Left kidney (tissue), 2 donors: ENCODE results near the gene TCF25. TPM values are rescaled to one million over a fixed set of nuclear protein-coding genes. Genes with fewer than 3 reads are reported as not detected.

ENCODE experiments used
- DNase-seq: peaks from one replicate; pipeline ENCODE4 v3.0.0-alpha.2; 2013
- polyA plus RNA-seq: library from polyadenylated mRNA; unstranded; fragments of 120-200 nt; gene quantifications from one replicate; pipeline ENCODE4 v1.2.1, GENCODE V29; 2013; ENCODE audit not compliant: insufficient read length

The TCF25 gene
- polyA plus RNA-seq, 1 donor, result 168 TPM

DNA sequence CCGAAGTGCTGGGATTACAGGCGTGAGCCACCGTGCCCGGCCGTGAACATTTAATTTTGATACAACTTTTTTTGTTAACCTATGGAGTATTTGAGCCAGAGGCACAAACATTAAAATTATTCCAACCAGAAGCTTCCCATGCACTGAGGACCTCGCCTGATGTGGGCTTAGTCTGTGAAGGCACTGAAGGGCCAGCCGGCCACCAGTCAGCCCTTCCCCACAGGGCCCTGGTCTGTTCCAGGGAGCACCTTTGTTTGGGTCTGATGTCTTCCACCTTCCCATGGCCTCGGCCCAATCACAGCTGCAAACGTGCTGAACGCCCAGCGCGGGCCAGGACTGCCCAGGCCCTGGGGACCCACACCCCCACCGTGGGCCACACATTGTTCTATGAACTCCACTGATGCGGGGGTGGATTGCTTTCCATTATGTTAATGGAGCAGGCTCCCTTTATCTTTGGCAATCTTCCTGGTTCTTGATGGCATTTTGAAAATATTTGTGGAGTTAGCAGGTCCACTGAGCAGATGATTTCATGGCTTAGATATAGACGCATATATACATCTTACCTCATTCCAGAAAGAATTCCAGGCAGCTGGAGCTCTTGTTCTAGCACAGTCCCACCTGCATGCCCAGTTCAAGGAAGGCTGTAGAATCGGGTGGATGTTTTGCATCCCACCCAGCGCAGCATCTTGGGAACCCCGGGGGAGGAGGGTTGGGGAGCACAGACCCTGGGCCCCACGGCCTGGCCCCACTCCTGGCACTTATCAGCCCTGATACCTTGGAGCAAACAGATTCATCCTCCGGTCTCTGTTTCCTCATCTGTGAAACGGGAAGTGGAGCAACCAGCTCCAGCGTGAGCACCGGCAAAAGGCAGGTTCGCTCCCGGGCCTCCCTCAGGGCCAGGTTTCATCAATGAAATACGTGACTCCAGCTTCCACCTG, 30.7 kb upstream of the TCF25 start:
- DNase-seq, result no peak

DNA sequence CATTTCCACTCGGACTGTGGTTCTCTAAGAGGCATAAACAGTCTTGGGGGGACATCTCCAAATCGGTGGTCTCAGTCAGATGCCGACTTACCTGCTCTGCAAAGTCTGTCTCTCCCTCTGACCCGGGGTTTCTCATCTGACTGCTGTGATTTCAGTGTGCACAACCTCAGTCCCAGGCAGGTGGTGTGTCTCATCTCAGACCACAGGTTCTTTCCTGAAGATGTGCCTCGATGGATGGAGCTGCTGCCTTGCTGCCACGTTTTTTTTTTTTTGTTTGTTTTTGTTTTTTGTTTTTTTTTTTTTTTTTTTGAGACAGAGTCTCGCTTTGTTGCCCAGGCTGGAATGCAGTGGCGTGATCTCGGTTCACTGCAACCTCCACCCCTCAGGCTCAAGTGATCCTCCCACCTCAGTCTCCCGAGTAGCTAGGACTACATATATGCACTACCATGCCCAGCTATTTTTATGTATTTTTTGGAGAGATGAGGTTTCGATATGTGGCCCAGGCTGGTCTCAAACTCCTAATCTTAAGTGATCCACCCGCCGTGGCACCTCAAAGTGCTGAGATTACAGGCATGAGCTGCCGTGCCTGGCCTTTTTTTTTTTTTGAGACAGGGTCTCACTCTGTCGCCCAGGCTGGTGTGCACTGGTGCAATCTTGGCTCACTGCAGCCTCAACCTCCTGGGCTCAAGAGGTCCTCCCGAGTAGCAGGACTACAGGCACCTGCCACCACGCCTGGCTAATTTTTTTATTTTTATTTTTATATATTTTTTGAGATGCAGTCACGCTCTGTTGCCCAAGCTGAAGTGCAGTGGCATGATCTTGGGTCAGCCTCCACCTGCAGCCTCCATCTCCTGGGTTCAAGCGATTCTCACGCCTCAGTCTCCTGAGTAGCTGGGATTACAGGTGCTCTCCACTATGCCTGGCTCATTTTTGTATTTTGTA, 29.7 kb upstream of the TCF25 start:
- no peak for DNase-seq

DNA sequence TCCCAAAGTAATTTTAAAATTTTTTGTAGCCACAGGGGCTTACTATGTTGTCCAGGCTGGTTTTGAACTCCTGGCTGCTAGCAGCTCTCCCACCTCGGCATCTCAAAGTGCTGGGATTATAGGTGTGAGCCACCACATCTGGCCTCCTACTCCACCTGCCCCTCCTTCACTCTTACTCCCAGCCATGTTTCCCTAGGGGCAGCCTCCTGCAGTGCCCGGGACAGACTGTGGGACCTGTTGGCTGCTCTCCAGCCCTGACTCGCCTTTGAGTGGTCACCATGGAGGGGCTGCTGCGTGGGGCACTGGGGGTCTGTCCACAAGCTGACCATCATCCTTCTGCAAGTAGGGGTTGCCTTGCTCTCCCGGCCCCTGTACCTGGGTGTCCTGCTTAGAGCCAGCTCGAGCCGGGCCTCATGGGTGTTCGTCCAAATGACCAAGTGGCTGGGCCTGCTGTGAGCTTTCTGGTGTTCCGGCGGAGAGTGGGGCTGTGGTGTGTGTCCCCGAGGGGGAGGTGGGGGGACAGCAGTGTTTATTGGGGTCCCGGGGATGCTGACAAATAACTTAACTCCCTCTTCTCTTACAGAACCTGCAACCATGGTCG, 28.6 kb upstream of the TCF25 start:
- no peak for DNase-seq

DNA sequence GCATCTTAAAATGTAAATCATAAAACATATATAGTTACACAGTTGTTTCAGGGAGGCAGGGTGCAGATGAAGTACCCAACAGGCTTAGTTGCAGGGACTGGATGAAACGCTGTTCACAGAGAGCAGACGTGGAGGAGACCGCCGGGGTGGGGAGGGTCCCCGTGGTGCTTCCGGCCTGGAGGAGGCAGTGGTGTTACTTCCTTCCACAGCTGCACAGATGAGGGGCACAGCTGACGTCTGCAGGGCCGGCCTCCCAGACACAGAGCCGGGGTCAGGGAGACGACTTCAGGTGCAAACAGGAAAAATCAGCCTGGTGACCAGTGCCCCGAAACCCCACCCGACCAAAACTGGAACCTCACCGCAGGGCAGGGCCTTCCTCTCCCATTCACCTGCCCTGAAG, 28.0 kb upstream of the TCF25 start:
- no peak for DNase-seq

DNA sequence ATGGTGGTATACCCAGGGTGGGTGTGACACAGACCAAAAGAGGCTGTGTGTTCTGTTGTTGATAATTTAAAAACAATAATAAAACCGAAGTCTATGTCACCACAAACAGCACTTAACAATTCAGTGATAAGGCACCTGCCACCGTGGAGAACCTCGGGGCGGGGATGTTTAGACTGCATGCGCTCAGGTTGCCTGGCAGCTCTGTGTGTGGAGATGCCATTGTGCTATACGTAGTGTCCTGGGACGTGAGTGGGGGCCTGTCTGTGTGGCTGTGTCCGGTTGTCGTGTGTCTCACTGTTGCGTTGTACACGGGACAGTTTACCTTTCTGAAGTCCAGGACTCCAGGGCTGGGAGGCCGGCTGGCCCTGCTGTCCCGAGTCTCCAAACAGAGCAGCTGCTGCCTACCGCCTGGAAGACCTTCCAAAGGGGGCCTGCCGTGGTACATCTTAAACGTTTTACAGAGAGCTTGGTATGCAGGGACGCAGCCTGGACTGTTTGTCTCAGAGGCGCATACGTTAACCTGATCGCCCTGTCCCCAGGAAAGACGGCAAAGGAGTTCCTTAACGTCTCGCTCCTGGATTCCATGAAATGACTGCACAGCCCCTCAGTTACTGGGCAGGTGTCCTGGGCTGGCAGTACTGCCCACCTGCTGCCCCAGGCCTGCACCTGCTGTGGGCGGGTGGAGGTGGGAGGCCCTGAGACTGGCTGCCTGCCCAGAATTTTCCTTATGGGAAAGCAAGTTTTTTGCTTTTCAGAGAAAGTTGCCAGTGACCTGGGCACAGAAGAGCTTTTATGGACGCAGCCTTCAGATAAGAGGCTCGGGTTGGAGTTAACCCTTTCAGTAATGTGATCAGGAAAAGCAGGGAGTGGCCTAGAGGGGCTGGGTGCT, 26.1 kb upstream of the TCF25 start:
- no peak for DNase-seq

DNA sequence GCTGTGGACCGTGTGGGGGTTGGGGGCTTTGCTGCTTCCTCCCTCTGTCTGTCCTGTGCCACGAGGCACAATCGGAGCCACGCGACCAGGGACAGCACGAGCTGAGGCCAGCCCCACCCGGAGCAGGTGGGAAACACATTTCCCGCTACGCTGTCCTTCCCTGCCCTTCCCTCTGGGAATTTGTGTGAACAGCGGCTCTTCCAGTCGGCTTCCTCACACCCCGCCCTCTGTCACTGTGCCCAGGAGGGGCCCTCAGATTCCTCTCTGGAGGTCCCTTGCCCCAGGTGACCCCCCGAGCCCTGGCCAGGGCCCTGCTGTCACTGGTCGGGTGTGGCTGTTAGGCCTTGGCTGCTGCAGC, 25.5 kb upstream of the TCF25 start:
- no peak for DNase-seq

DNA sequence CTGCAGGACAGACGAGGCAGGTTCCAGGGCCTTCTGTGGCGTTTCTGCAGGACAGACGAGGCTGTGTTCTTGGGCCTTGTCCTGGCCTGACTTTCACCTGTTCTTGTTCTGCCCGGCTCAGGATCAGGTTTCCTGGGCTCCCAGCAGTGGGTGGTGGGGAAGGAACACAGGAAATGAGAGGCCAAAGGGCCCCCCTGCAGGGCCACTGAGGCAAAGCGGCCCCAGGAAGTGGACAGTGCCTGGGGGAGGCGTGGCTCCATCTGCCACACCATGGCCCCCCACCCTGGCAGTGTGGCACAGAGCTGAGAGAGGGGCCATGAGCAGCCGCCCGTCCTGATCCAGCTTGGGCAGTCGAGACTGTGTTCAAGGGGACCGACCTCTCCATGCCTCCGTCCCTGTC, 24.4 kb upstream of the TCF25 start:
- DNase-seq, result no peak

DNA sequence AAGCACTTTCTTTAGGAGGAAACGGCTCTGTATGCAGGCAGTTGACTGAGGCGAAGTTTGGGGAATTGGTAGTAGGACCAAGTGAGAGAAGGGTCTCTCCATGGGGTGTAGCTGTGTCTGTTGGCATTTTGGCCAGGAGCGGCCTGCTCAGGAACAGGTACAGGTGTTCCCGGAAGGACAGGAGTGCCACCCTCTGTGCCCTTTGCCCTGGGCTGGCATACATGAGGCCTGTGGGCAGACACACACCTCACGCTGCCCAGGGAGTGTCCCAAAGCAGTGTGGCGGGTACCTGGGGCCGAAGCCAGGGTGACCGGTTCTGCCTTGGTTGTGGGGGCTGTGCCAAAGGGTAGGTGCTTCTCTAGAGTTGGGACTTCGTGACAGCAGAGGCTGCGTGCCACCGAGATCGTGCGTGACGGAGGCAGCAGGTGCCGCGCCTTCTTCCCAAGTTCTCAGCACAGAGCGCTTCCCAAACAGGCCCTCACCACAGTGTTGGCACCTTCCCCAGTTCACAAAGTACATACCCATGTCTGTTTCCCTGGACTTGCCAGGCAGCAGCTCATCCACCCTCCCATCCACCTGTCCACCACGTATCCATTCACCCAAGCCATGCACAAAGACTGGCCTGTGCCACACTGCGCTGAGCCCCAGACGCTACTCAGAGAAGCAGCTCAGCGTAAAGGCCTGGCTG, 19.9 kb upstream of the TCF25 start:
- DNase-seq, result no peak

DNA sequence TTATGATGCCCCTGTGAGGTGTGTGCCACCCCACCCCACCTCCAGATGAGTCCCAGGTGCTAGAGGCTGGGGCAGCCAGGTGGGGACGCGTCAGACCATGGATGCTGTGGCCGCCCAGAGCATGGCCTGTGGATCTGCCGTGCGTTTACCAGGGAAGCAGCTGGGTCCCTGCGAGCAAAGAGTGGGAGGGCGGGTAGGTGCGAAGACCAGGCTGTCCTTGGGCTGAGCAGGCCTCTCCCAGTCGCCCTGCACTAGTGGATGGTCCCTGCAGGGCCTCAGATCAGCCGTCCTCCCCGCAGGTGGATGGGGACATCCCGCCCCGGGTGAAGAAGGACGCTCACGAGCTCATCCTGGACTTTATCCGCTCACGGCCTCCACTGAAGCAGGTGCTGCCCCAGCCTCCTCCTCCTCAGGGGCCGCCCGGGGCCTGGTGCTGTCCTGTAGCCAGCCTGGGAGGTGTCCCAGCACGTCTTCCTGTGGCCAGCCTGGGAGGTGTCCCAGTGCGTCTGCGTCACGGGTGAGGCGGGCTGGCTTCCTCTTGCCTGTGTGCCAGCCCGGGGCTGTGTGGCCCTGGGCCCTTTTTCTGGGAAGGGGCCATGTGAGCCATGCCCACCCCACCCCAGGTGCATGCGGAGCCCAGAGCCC, 18.0 kb upstream of the TCF25 start:
- no peak for DNase-seq

DNA sequence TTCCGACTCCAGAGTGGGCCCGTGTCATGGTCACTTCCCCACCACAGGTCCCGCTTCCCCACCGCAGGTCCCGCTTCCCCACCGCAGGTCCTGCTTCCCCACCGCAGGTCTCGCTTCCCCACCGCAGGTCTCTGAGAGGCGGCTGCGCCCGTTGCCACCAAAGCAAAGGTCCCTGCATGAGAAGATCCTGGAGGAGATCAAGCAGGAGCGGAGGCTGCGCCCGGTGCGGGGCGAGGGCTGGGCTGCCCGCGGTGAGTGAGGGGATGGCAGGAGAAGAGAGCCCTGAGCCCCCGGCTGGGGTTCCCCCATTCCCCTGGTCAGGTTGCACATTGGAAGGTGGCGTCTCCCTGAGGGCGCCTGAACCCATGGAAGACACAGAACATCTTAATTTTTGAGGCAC, 17.4 kb upstream of the TCF25 start:
- no peak for DNase-seq

DNA sequence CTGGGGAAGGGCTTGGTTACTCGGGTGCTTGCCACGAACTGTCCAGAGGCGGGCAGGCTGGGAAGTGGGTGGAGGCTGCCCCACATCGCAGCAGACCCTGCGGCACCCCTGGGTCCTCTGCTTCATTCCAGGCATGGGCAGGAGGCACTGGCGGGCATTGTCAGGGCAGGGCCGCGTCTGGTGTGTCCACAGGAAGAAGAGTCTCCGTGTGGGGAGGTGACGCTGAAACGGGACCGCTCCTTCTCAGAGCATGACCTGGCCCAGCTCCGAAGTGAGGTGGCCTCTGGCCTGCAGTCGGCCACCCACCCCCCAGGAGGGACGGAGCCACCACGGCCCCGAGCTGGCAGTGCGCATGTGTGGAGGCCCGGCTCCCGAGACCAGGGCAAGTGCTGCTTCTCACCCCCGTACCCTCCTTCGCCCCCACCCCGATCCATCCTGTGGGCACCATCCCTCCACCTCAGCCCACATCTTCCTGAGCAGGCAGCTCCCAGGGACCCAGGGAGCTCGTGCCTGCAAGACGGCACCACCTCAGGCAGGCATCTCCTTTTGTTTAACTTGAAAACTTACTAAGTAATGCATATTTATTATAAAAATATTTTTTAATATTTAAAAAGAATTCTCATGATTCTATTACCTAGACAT, 14.3 kb upstream of the TCF25 start:
- DNase-seq, result no peak

DNA sequence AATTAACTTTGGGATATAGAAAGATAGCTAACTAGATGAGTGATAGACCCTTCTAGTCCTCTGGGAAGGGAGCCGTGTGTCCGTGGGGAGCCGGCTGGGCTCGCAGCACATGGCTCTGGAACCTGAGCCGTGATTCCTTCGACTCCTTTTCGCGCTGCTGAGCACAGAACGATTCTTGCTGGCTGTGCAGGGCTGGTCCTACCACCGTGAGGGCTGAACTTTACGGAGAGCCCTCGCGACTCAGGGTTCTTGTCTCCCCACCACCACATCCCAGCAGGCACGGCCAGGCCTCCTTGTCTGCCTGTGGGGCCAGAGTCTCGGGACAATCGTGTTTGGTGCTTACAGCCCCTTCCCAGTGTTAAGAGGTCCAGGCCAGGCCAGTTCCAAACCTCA, 13.8 kb upstream of the TCF25 start:
- no peak for DNase-seq

DNA sequence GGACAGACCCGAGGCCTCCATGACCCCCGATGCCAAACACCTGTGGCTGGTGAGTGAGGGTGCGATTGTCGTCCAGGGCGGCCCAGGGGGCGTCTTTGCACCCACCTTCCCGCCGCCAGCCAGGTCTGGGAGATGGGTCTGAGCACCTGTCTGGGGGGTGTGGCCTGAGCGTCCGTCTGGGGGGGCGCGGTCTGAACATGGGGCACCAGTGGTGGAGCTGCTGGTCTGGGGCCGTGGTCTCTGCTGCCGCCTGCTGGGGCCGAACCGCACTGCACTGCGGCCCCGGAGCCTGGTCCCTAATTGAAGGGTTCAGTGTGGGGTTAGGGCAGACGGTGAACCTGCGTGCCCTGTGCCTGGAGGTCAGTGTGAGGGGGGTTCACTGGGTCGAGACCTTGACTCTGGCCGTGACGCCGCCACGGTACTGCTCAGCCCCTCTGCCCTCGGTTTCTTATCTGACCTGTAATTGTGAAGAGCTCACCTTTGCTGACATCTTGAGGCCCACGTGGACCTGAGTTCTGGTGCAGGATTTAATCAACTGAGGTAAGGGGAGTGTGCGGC, 12.6 kb upstream of the TCF25 start:
- peak; percentile 45 for DNase-seq

DNA sequence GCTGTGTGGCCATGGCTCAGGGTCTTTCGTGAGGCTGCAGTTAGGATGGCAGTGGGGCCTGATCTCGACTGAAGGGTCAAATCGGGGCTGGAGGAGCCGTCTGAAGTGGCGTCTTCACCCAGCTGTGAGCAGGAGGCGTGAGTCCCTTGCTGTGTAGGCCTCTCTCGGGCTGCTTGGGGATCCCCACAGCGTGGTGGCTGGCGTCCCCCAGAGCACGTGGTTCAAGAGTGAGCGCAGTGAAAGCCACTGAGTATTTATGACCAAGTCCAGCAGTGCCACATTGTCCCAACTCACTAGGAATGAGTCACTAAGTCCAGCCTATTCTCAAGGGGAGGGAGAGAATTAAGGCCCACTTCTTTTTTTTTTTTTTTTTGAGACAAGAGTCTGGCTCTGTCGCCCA, 11.7 kb upstream of the TCF25 start:
- DNase-seq, result no peak

DNA sequence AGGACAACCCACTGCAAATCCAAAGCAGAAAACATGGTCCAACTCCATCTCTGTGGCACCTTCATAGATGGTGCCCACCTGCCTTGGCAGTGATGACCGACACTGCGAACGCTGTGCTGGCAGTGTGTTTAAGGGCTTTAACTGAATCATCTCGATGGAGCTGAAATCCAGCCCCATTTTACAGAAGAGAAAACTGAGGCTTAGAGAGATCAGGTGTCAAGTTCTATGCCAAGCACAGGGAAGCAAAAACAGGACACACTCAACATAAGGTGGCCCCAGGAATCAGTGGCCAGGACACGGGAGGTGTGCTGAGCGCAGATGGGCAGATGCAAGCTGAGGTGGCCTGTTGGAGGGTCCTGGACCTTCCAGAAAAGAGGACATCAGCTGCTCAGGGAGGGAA, 10.7 kb upstream of the TCF25 start:
- no peak for DNase-seq

DNA sequence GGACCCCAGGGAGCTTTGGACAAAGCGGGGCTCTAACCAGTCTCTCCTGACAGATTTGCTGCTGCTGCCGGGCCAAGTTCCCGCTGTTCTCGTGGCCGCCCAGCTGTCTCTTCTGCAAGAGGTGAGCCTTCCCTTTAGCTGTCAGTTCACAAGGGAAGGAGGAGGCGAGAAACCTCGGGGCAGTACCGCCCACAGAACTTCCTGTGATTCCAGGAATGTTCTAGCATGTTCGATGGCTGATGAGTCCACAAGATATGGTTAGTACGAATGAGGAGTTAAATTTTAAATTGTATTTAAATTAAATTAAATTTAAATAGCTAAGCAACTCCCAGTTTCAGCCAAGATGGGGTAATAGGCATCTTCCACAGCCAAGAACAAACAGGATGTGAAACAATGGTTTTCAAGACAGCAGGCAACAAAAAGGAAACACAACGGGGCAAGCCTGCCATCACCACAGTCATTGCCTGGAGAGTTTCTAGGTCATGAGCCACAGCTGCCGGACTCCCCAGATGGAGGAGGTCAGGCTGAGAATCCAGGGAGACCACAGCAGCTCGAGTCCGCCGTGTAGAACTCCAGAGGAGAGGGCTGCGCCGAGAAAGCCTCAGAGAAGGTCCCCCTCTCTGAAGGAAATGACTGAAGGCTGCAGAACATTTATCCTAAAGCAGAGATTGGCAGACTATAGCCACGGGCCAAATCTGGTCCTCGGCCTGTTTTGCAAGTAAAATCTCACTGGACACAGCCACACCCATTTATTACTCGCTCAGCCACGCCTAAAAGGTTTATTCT, 9.5 kb upstream of the TCF25 start:
- no peak for DNase-seq

DNA sequence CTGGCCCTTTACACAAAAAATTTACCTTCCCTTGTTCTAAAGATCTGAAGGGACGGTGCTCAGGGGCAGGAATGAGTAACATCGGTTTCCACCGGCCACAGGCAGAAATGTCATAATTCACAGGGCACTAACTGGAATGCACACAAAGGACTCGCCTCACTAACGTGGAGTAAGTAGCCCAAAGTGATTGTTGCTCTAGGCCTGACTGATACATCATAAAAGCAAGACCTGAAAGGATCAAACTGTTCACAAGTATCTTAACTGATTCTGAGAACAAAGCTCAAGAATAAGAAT, 8.9 kb upstream of the TCF25 start:
- no peak for DNase-seq

DNA sequence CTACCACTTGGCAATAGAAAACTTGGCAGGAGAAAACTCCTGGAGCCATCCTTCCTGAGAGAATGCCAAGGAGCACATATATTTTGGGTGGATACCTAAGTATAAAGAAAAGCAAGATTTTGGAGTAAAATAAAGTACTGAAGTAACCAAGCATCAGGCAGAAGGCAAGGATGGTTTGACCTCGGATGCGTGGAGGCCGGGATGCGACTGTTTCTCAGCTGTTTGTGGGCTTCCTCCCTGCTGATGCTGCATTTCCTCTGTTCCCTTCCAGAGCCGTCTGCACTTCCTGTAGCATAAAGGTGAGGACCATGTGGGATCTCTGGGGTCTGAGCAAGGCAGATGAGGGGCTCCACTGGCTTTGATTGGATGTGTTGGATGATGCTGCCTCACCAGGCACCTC, 5.5 kb upstream of the TCF25 start:
- no peak for DNase-seq

DNA sequence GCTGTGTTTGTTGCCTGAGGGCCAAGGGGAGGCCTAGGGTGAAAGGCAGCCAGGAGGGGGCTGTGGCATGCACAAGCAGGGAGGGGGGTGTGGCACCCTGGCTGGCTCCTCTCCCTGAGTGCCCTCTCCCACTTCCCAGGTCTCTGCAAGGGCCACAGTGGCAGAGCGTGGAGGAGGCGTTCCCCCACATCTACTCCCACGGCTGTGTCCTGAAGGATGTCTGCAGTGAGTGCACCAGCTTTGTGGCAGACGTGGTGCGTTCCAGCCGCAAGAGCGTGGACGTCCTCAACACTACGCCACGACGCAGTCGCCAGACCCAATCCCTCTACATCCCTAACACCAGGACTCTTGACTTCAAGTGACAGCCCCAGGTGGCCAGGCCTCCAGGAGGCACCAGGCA, 3.5 kb upstream of the TCF25 start:
- no peak for DNase-seq
